Suprapubic skin (tissue), 3 donors: ENCODE results near the gene GLTPD2.

Experiments used
- CTCF ChIP-seq, 2 donors: fragments of 200-600 bp in 1 of 2; fragments of 450-650 bp in 1 of 2; sonication (generic) in 1 of 2; IDR thresholded peaks; one replicate each; pipeline ENCODE4 v1.5.1; 2016 to 2019; ENCODE audit warnings: antibody characterized with exemption in 2 of 2, mild to moderate bottlenecking in 1 of 2, moderate library complexity in 1 of 2
- EP300 ChIP-seq: sonication (generic); formaldehyde crosslinking; IDR thresholded peaks from one replicate; pipeline ENCODE4 v1.6.1; 2017; ENCODE audit warnings: antibody characterized with exemption
- POLR2A ChIP-seq, 2 donors: fragments of 450-650 bp; IDR thresholded peaks; one replicate each; pipeline ENCODE4 v1.6.1; 2017; ENCODE audit warnings: antibody characterized with exemption in 2 of 2, mild to moderate bottlenecking in 2 of 2, moderate library complexity in 2 of 2

DNA sequence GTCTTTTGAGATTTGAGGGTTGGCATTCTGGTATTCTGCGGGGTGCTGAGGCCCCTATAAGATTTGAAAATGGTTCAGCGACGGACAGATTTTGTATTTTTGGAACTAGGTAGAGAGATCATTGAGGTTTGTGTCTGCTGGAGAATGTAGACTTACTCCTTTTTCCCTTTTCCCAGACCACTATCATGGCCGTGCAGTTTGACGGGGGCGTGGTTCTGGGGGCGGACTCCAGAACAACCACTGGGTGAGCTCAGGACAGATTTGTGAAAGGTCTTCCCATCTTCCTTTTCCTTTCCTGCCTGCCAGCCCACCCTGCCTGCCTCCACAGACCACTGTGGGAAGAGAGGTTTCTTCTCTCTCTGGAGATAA lies 7.8 kb downstream of the GLTPD2 start:
- no peak for TF ChIP-seq CTCF (IDR thresholded peaks at IDR 0.05)
- no peak for TF ChIP-seq POLR2A (IDR thresholded peaks at IDR 0.05)
- TF ChIP-seq EP300: no peak
